T-helper 1 cell (primary cell): ENCODE data around the gene MAPK14.
"Not testable (repeated sequence)": the region's sequence is repeated elsewhere in the genome, so short reads cannot be mapped to it uniquely, and the experiment has no call there.

Experiments
- DNase-seq, 5 donors: peaks; one replicate each; pipeline ENCODE4 v3.0.0-alpha.2; 2012 to 2020

MAPK14 gene

GRCh38 chr6:36070252-36070651, 42.6 kb downstream of the MAPK14 start:
- DNase-seq = no peak

GRCh38 chr6:36071281-36071680, 43.7 kb downstream of the MAPK14 start:
- DNase-seq = no peak

GRCh38 chr6:36071714-36072113, 44.1 kb downstream of the MAPK14 start:
- no peak for DNase-seq

- no peak for DNase-seq
Measured at GRCh38 chr6:36072681-36073080, 45.1 kb downstream of the MAPK14 start.

GRCh38 chr6:36073587-36073986, 46.0 kb downstream of the MAPK14 start:
- no peak for DNase-seq

- no peak for DNase-seq
Measured at GRCh38 chr6:36075656-36076055, 48.0 kb downstream of the MAPK14 start.

GRCh38 chr6:36076178-36077063, 48.8 kb downstream of the MAPK14 start:
- DNase-seq = no peak

- DNase-seq = no peak
Measured at GRCh38 chr6:36078159-36078558, 50.6 kb downstream of the MAPK14 start.

- no peak for DNase-seq
Measured at GRCh38 chr6:36079601-36080000, 52.0 kb downstream of the MAPK14 start.

- DNase-seq = no peak
Measured at GRCh38 chr6:36082318-36082717, 54.7 kb downstream of the MAPK14 start.

- DNase-seq = no peak
Measured at GRCh38 chr6:36083446-36083845, 55.8 kb downstream of the MAPK14 start.

GRCh38 chr6:36088204-36088603, 60.6 kb downstream of the MAPK14 start:
- DNase-seq = not testable (repeated sequence)

- DNase-seq = no peak
Measured at GRCh38 chr6:36089048-36089447, 61.4 kb downstream of the MAPK14 start.

GRCh38 chr6:36094238-36094637, 66.6 kb downstream of the MAPK14 start:
- no peak for DNase-seq

GRCh38 chr6:36094753-36095496, 67.3 kb downstream of the MAPK14 start:
- peak; percentile 60 to 80 (median 74) for DNase-seq

- no peak for DNase-seq
Measured at GRCh38 chr6:36095497-36096391, 68.1 kb downstream of the MAPK14 start.

GRCh38 chr6:36098253-36098919, 70.8 kb downstream of the MAPK14 start:
- DNase-seq = no peak

GRCh38 chr6:36098920-36099647, 71.5 kb downstream of the MAPK14 start:
- no peak for DNase-seq

- DNase-seq = no peak
Measured at GRCh38 chr6:36099869-36100483, 72.4 kb downstream of the MAPK14 start.

GRCh38 chr6:36101691-36102090, 74.1 kb downstream of the MAPK14 start:
- no peak for DNase-seq

GRCh38 chr6:36102853-36103252, 75.2 kb downstream of the MAPK14 start:
- no peak for DNase-seq
